GM19035 (cell line): ENCODE data around the gene NUP35.

ENCODE experiments used
- ATAC-seq: cut with Tn5 transposase; IDR thresholded peaks from one replicate; pipeline ENCODE4 v1.9.1; 2021; ENCODE audit not compliant: unreplicated experiment

Gene NUP35

GRCh38 chr2:183124222-183124956 lies at the start of gene NUP35:
TSS of gene NUP35 (plus strand) at chr2:183124443. CDS start at chr2:183124458, 15 bp downstream.
- peak; percentile 93 for ATAC-seq

GRCh38 chr2:183078163-183078463 lies 46.1 kb upstream of the NUP35 start:
- no peak for ATAC-seq

- ATAC-seq = peak; percentile 94
Observed at GRCh38 chr2:183078464-183079138, 45.6 kb upstream of the NUP35 start, which contains the start of gene DUSP19. TSS of gene DUSP19 (plus strand) at chr2:183078747. CDS start at chr2:183078934, 187 bp downstream.

- ATAC-seq = peak; percentile 29
Observed at GRCh38 chr2:183079139-183079775, 45.0 kb upstream of the NUP35 start.

- no peak for ATAC-seq
Observed at GRCh38 chr2:183081911-183082310, 42.3 kb upstream of the NUP35 start.

GRCh38 chr2:183088061-183088460 lies 36.2 kb upstream of the NUP35 start:
- no peak for ATAC-seq

GRCh38 chr2:183089192-183089851 lies 34.9 kb upstream of the NUP35 start:
- ATAC-seq = peak; percentile 53

- no peak for ATAC-seq
Observed at GRCh38 chr2:183091318-183091953, 32.8 kb upstream of the NUP35 start.

- no peak for ATAC-seq
Observed at GRCh38 chr2:183091954-183092345, 32.3 kb upstream of the NUP35 start.

- ATAC-seq = peak; percentile 78
Observed at GRCh38 chr2:183093857-183094657, 30.2 kb upstream of the NUP35 start.

- no peak for ATAC-seq
Observed at GRCh38 chr2:183105402-183106134, 18.7 kb upstream of the NUP35 start.

- no peak for ATAC-seq
Observed at GRCh38 chr2:183112577-183112976, 11.7 kb upstream of the NUP35 start.

- no peak for ATAC-seq
Observed at GRCh38 chr2:183113630-183114029, 10.6 kb upstream of the NUP35 start.

GRCh38 chr2:183117226-183117625 lies 7.0 kb upstream of the NUP35 start:
- ATAC-seq = no peak

GRCh38 chr2:183123117-183123958 lies 905 bp upstream of the NUP35 start:
- no peak for ATAC-seq

- ATAC-seq = peak; percentile 47
Observed at GRCh38 chr2:183123959-183124221, 353 bp upstream of the NUP35 start.

GRCh38 chr2:183124957-183125255 lies 663 bp downstream of the NUP35 start:
- ATAC-seq = no peak

- ATAC-seq = no peak
Observed at GRCh38 chr2:183125659-183126341, 1.6 kb downstream of the NUP35 start.

GRCh38 chr2:183126635-183127034 lies 2.4 kb downstream of the NUP35 start:
- no peak for ATAC-seq
